HepG2 (cell line): Measurements from ENCODE around the gene PDE9A. TPM values are rescaled to one million over a fixed set of nuclear protein-coding genes. Genes with fewer than 3 reads are reported as not detected.
A peak's percentile ranks its signal among the peaks of the same experiment; 100 is the strongest.

ENCODE experiments used
- AKAP8 ChIP-seq: sonication (generic); formaldehyde crosslinking; IDR thresholded peaks from 2 replicates; pipeline ENCODE4 v1.5.1; 2020; ENCODE audit warnings: mild to moderate bottlenecking, missing genetic modification reagents
- ARNT2 ChIP-seq: sonication (generic); formaldehyde crosslinking; IDR thresholded peaks from 2 replicates; pipeline ENCODE4 v1.8.0; 2022; ENCODE audit warnings: mild to moderate bottlenecking, low read depth, missing genetic modification reagents, moderate library complexity
- ASH2L ChIP-seq: fragments of 300-600, 200-600 bp; sonication (generic); IDR thresholded peaks from 2 replicates; pipeline ENCODE4 v1.7.0; 2017; ENCODE audit warnings: low read depth, mild to moderate bottlenecking, moderate library complexity, mixed read lengths, low read length; ENCODE audit not compliant: insufficient read length
- BRD4 ChIP-seq: sonication (generic); formaldehyde crosslinking; IDR thresholded peaks from 2 replicates; pipeline ENCODE4 v1.4.0; 2020; ENCODE audit warnings: missing genetic modification reagents
- CBFB ChIP-seq: sonication (generic); formaldehyde crosslinking; IDR thresholded peaks from 2 replicates; pipeline ENCODE4 v1.4.0; 2020; ENCODE audit warnings: missing genetic modification reagents
- ELK4 ChIP-seq: sonication (generic); formaldehyde crosslinking; IDR thresholded peaks from 2 replicates; pipeline ENCODE4 v1.9.0; 2021; ENCODE audit warnings: missing genetic modification reagents, borderline replicate concordance
- GTF3A ChIP-seq: sonication (generic); formaldehyde crosslinking; conservative IDR thresholded peaks from 2 replicates; pipeline ENCODE4 v1.4.0; 2020; ENCODE audit warnings: mild to moderate bottlenecking, missing genetic modification reagents
- HNRNPLL ChIP-seq: fragments of 200-400 bp; formaldehyde crosslinking; IDR thresholded peaks from 2 replicates; pipeline ENCODE4 v1.6.1; 2017; ENCODE audit warnings: mild to moderate bottlenecking, low read depth, low read length; ENCODE audit not compliant: poor library complexity, severe bottlenecking
- HOXA9 ChIP-seq: sonication (generic); formaldehyde crosslinking; IDR thresholded peaks from 2 replicates; pipeline ENCODE4 v1.8.1; 2022; ENCODE audit warnings: missing genetic modification reagents, mild to moderate bottlenecking, moderate library complexity, borderline replicate concordance
- NFE2L2 ChIP-seq: fragments of 150-350 bp; IDR thresholded peaks from 2 replicates; pipeline ENCODE4 v1.6.1; 2014; ENCODE audit warnings: low read length
- NR2F2 ChIP-seq: IDR thresholded peaks from 2 replicates; pipeline ENCODE4 v1.6.1; 2012; ENCODE audit warnings: low read depth, inconsistent platforms, borderline replicate concordance
- PAX8 ChIP-seq: sonication (generic); formaldehyde crosslinking; IDR thresholded peaks from 2 replicates; pipeline ENCODE4 v1.8.0; 2022; ENCODE audit warnings: mild to moderate bottlenecking, missing genetic modification reagents, borderline replicate concordance
- SMAD9 ChIP-seq: sonication (generic); formaldehyde crosslinking; IDR thresholded peaks from 2 replicates; pipeline ENCODE4 v1.5.1; 2020; ENCODE audit warnings: mild to moderate bottlenecking, missing genetic modification reagents
- TCF7 ChIP-seq: sonication (generic); IDR thresholded peaks from 2 replicates; pipeline ENCODE4 v1.6.1; 2016; ENCODE audit warnings: antibody characterized with exemption, low read depth
- UBTF ChIP-seq: sonication (generic); formaldehyde crosslinking; IDR thresholded peaks from 2 replicates; pipeline ENCODE4 v1.4.0; 2020; ENCODE audit warnings: mild to moderate bottlenecking, missing genetic modification reagents
- ZFP37 ChIP-seq: sonication (generic); formaldehyde crosslinking; IDR thresholded peaks from 2 replicates; pipeline ENCODE4 v1.4.0; 2020; ENCODE audit warnings: missing genetic modification reagents, borderline replicate concordance
- ZKSCAN8 ChIP-seq: IDR thresholded peaks from 2 replicates; pipeline ENCODE4 v1.6.1; 2016; ENCODE audit warnings: borderline replicate concordance, missing genetic modification reagents, missing compliant biosample characterization
- ZMYM2 ChIP-seq: sonication (generic); formaldehyde crosslinking; IDR thresholded peaks from 2 replicates; pipeline ENCODE4 v1.8.0; 2022; ENCODE audit warnings: mild to moderate bottlenecking, missing genetic modification reagents
- ZNF101 ChIP-seq: sonication (generic); formaldehyde crosslinking; IDR thresholded peaks from 2 replicates; pipeline ENCODE4 v1.4.0; 2020; ENCODE audit warnings: mild to moderate bottlenecking, low read depth, missing genetic modification reagents, borderline replicate concordance
- ZNF160 ChIP-seq: sonication (generic); formaldehyde crosslinking; IDR thresholded peaks from 2 replicates; pipeline ENCODE4 v1.8.0; 2022; ENCODE audit warnings: mild to moderate bottlenecking, inconsistent platforms, missing genetic modification reagents
- ZNF30 ChIP-seq: sonication (generic); formaldehyde crosslinking; IDR thresholded peaks from 2 replicates; pipeline ENCODE4 v1.5.0; 2020; ENCODE audit warnings: mild to moderate bottlenecking, missing genetic modification reagents
- ZNF414 ChIP-seq: sonication (generic); formaldehyde crosslinking; IDR thresholded peaks from 2 replicates; pipeline ENCODE4 v1.5.0; 2020; ENCODE audit warnings: missing genetic modification reagents
- ZNF451 ChIP-seq: sonication (generic); formaldehyde crosslinking; IDR thresholded peaks from 2 replicates; pipeline ENCODE4 v1.5.0; 2020; ENCODE audit warnings: mild to moderate bottlenecking, missing genetic modification reagents
- ZNF460 ChIP-seq: sonication (generic); formaldehyde crosslinking; IDR thresholded peaks from 2 replicates; pipeline ENCODE4 v1.5.1; 2020; ENCODE audit warnings: missing genetic modification reagents, mild to moderate bottlenecking, borderline replicate concordance
- ZNF558 ChIP-seq: sonication (generic); formaldehyde crosslinking; IDR thresholded peaks from 2 replicates; pipeline ENCODE4 v1.9.0; 2022; ENCODE audit warnings: mild to moderate bottlenecking, missing genetic modification reagents, borderline replicate concordance
- ZNF567 ChIP-seq: sonication (generic); formaldehyde crosslinking; IDR thresholded peaks from 2 replicates; pipeline ENCODE4 v1.8.1; 2023; ENCODE audit warnings: mild to moderate bottlenecking, missing genetic modification reagents, borderline replicate concordance
- ZNF615 ChIP-seq: sonication (generic); formaldehyde crosslinking; IDR thresholded peaks from 2 replicates; pipeline ENCODE4 v1.5.0; 2020; ENCODE audit warnings: mild to moderate bottlenecking, missing genetic modification reagents, borderline replicate concordance
- ZNF749 ChIP-seq: sonication (generic); formaldehyde crosslinking; IDR thresholded peaks from 2 replicates; pipeline ENCODE4 v1.8.0; 2022; ENCODE audit warnings: mild to moderate bottlenecking, missing genetic modification reagents, moderate library complexity, borderline replicate concordance
- polyA plus RNA-seq, 8 experiments: library from polyadenylated mRNA; depleted of rRNA in 3 of 8; stranded (reverse) in 7 of 8; unstranded in 1 of 8; fragments of >200 nt; fragmentation: Illumina TruSeq in 4 of 8; extraction: Trizol in 4 of 8; gene quantifications; 2 replicates each; pipeline versions ENCODE4 v1.2.1 to v1.2.3, GENCODE V29; 2011 to 2016; ENCODE audit warnings: low read depth in 4 of 8, missing spikeins in 1 of 8, mixed read lengths in 1 of 8; ENCODE audit not compliant: insufficient read depth in 1 of 8
- total RNA-seq, 5 experiments: library from RNA; depleted of rRNA; stranded (reverse); fragments of >200 nt; fragmentation: Illumina TruSeq; extraction: Trizol; gene quantifications; 2 replicates each; pipeline ENCODE4 v1.2.3, GENCODE V29; 2016; ENCODE audit warnings: low read depth in 1 of 5

Gene PDE9A
- total and polyA plus RNA-seq, 2 of the 13 experiments (the other 11 are each of a cell fraction or from before 2014, with no cell fraction given) = 4.6 to 19.7 TPM

GRCh38 chr21:42724226-42724920 is 71.0 kb downstream of the PDE9A start (continued):
- TF ChIP-seq ZNF160 (no peak), AKAP8 (no peak), TCF7 (no peak), CBFB (CRISPR knock-in tag) (no peak), ZNF451 (CRISPR knock-in tag) (no peak), ELK4 (no peak), ARNT2 (CRISPR knock-in tag) (no peak), ZNF460 (CRISPR knock-in tag) (no peak), ZMYM2 (CRISPR knock-in tag) (no peak), ZKSCAN8 (no peak), ZNF749 (CRISPR knock-in tag) (no peak), ZNF567 (CRISPR knock-in tag) (no peak), BRD4 (no peak), UBTF (CRISPR knock-in tag) (no peak), ZNF101 (CRISPR knock-in tag) (no peak), NR2F2 (peak; percentile 42; the same call in 1 of the 2 replicates), NFE2L2 (peak; percentile 51; the same call in 1 of the 2 replicates), ZFP37 (no peak), ASH2L (no peak), HOXA9 (no peak), ZNF615 (CRISPR knock-in tag) (no peak), SMAD9 (CRISPR knock-in tag) (no peak), HNRNPLL (no peak), ZNF30 (CRISPR knock-in tag) (no peak), ZNF558 (CRISPR knock-in tag) (no peak), PAX8 (no peak), ZNF414 (CRISPR knock-in tag) (no peak), GTF3A (CRISPR knock-in tag) (no peak)
